Subcutaneous abdominal adipose tissue (tissue), 5 donors: ENCODE measurements around the gene MAMDC2.
"Not testable (repeated sequence)": the region's sequence is repeated elsewhere in the genome, so short reads cannot be mapped to it uniquely, and the experiment has no call there.

Experiments used
- H3K27ac ChIP-seq: one replicate; pipeline ENCODE4 v1.7.0; 2013; ENCODE audit warnings: low read depth, mild to moderate bottlenecking, inconsistent platforms, low read length, moderate library complexity
- H3K27me3 ChIP-seq, 5 donors: one replicate each; pipeline ENCODE4 v1.7.0; 2013; ENCODE audit warnings: low read length in 5 of 5, inconsistent platforms in 1 of 5; ENCODE audit not compliant: control insufficient read depth in 5 of 5, insufficient read depth in 4 of 5
- H3K36me3 ChIP-seq, 5 donors: one replicate each; pipeline ENCODE4 v1.7.0; 2013; ENCODE audit warnings: low read length in 5 of 5; ENCODE audit not compliant: control insufficient read depth in 5 of 5, insufficient read depth in 5 of 5
- H3K4me1 ChIP-seq, 5 donors: one replicate each; pipeline ENCODE4 v1.7.0; 2013; ENCODE audit warnings: low read length in 5 of 5, mild to moderate bottlenecking in 3 of 5, moderate library complexity in 1 of 5; ENCODE audit not compliant: control insufficient read depth in 5 of 5, insufficient read depth in 5 of 5
- H3K4me3 ChIP-seq, 5 donors: one replicate each; pipeline ENCODE4 v1.7.0; 2013; ENCODE audit warnings: low read length in 5 of 5, low read depth in 1 of 5
- H3K9ac ChIP-seq, 5 donors: one replicate each; pipeline ENCODE4 v1.7.0; 2013; ENCODE audit warnings: low read length in 5 of 5, mild to moderate bottlenecking in 4 of 5, moderate library complexity in 3 of 5
- H3K9me3 ChIP-seq, 5 donors: one replicate each; pipeline ENCODE4 v1.7.0; 2013; ENCODE audit warnings: low read length in 5 of 5; ENCODE audit not compliant: control insufficient read depth in 5 of 5
- donor health status: healthy.
- donor health status: healthy.
- donor health status: healthy.
- donor health status: healthy.
- donor health status: healthy.

Gene MAMDC2

DNA sequence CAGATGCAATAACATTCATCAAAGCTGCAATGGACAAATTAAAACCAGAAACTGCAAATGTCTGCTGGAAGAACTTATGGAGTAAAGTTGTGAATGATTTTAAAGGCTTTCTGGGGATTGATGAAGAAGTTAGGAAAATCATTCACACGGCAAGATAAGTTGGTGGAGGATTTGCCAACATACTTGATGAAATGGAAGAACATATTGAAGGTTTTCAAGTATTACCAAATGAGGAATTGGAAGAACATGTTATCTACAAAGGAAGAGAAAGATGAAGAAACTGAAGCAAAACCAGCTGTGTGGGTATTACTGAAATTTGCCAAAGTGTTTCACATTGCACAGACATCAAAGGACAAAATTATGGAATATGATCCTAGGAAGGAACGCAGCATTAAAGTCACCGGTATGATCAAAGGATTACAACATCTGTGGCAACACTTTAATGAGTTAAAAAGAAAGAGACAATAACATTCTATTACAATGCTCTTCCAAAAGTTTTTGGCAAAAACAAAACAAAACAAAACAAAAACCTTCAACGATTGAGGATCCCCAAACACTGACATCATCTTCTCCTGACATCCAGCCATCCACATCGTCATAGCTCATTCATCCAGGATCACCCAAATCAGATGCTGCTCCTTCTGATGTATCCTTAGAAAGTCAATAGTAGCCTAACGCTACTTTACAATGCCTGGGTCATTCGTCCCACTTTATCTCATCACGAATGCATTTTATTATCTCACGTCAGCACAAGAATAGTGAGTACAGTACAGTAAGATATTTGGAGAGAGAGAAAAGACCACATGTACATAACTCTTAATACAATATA, 153.8 kb downstream of the MAMDC2 start:
- Histone ChIP-seq H3K9me3 (peaks cover 0 to 7% (median 0%) of the 10 kb centered on the region in 5 donors), H3K27ac (no peak overlapping the region), H3K9ac (no peak overlapping the region), H3K36me3 (peaks cover 0 to 6% (median 3%) of the 10 kb centered on the region in 5 donors), H3K4me3 (no peak overlapping the region), H3K27me3 (no peaks in the 10 kb centered on the region), H3K4me1 (no peaks in the 10 kb centered on the region)

DNA sequence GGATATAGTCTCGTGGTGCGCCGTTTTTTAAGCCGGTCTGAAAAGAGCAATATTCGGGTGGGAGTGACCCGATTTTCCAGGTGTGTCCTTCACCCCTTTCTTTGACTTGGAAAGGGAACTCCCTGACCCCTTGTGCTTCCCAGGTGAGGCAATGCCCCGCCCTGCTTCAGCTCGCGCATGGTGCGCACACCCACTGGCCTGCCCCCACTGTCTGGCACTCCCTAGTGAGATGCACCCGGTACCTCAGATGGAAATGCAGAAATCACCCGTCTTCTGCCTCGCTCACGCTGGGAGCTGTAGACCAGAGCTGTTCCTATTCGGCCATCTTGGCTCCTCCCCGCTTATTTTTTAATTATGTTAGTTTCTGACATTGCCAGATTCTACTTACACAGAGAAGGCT, 161.1 kb downstream of the MAMDC2 start:
- not testable (repeated sequence) for H3K9ac ChIP-seq, H3K4me3 ChIP-seq, H3K27me3 ChIP-seq, H3K9me3 ChIP-seq, H3K27ac ChIP-seq, H3K36me3 ChIP-seq, H3K4me1 ChIP-seq

DNA sequence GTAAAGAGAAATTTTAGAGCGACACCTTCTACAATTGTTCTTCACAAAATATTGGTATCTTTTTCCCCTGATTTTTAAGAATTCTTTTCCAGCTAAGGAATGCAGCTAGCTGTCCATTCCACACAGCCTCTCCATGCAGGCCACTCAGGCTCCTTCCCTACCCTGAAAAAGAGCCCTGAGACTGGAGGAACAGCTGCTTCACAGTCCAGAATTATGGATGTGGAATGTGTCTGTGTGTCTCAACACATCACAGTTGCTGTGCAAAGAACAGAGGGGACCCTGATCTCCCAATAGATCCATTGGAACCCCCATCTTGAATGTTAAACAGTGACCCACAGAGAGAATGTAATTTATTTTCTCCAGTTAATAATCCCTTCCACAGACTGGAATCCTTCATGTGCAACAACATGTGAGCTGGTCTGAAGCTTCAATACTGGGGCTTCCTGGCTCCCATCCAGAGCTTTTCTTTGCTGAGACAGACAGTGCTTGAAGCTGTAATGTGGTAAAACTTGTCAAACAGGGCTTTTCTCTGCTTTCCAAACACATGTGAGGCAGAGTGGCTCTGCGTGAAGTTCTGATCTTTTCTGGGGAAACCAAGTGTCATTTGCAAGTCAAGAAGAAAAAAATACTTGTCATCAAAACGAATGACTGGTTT, 161.8 kb downstream of the MAMDC2 start:
- H3K36me3 ChIP-seq, result peaks cover 0 to 4% (median 0%) of the 10 kb centered on the region in 5 donors
- H3K4me1 ChIP-seq, result no peaks in the 10 kb centered on the region
- H3K9ac ChIP-seq, result no peak overlapping the region
- no peak overlapping the region for H3K4me3 ChIP-seq
- no peak overlapping the region for H3K27ac ChIP-seq
- no peaks in the 10 kb centered on the region for H3K27me3 ChIP-seq
- H3K9me3 ChIP-seq, result peaks cover 0 to 2% (median 0%) of the 10 kb centered on the region in 5 donors

DNA sequence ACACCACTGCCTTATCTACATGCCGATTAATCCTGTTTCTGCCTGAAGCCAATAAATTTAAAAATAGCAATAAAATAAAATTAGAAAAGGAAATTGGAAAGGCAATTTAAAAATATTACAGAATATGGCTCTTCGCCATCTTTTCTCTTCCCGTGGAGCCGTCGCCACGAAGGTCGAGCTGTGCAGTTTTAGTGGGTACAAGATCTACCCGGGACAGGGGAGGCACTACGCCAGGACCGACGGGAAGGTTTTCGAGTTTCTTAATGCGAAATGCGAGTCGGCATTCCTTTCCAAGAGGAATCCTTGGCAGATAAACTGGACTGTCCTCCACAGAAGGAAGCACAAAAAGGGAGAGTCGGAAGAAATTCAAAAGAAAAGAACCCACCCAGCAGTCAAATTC, 173.4 kb downstream of the MAMDC2 start:
- Histone ChIP-seq H3K9me3 (peaks cover 0 to 6% (median 4%) of the 10 kb centered on the region in 5 donors), H3K36me3 (peaks cover 0 to 24% (median 10%) of the 10 kb centered on the region in 5 donors), H3K4me1 (no peaks in the 10 kb centered on the region), H3K27ac (no peak overlapping the region), H3K4me3 (no peak overlapping the region), H3K9ac (no peak overlapping the region), H3K27me3 (no peaks in the 10 kb centered on the region)

DNA sequence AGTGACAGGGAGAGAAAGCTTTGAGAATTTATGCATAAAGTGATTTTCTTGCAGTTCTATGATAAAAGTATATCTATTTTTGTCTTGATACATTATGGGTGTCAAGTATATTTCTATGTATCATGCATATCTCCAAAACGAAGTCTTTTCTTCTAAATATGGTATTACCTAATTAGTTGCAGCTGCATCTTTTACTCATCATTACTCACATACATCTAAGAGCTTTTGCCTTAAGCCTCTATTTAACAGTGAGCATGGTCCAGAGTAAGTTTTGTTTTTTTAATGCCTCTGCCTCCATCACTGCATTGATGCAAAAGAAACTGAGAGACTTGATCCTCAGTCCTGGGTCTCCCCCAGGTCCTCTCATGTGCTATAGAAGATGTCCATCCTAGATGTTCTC, 175.1 kb downstream of the MAMDC2 start:
- Histone ChIP-seq H3K9me3 (no peaks in the 10 kb centered on the region), H3K36me3 (peaks cover 0 to 23% (median 10%) of the 10 kb centered on the region in 5 donors), H3K4me1 (no peaks in the 10 kb centered on the region), H3K4me3 (no peak overlapping the region), H3K27ac (no peak overlapping the region), H3K27me3 (no peaks in the 10 kb centered on the region), H3K9ac (no peak overlapping the region)

DNA sequence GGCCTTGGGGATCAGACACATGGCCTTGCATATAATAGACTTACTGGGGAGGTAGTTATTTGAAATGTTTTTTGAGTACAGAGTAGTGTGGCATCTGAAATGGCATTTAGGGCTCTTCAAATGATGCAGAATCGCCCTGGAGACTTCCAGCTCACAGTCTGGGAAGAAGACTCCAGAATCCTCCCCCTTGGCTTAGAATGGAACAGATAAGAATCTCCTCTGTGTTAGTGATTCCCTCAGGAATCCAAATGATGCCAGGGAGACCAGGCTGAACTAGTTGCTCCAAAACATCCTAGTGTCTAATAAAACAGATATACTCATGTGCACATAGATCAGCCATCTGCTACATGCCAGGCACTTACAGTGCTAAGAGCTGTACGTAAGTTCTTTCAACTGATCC, 176.6 kb downstream of the MAMDC2 start:
- Histone ChIP-seq H3K4me3 (no peak overlapping the region), H3K4me1 (no peaks in the 10 kb centered on the region), H3K27me3 (no peaks in the 10 kb centered on the region), H3K9ac (no peak overlapping the region), H3K9me3 (no peaks in the 10 kb centered on the region), H3K27ac (no peak overlapping the region), H3K36me3 (peaks cover 0 to 17% (median 7%) of the 10 kb centered on the region in 5 donors)

DNA sequence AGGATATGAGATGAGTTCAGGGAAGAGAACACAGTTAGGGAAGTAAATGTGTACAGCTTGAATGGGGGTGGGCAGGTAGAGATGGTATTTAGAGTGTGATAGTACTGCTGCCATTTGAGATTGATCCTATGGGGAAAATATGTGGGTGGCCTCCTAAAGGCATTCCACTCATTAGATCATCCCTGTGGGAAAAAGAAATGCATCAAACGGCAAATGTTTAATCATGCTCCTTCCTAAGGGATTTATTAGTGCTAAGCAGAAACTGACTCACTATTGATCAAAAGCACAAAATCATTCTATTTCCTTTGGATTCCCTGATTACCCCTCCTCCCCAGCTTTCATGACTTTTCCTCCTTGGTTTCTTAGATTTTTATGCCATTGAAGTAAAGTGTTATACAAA, 178.7 kb downstream of the MAMDC2 start:
- H3K27me3 ChIP-seq, result no peaks in the 10 kb centered on the region
- H3K4me1 ChIP-seq, result no peaks in the 10 kb centered on the region

DNA sequence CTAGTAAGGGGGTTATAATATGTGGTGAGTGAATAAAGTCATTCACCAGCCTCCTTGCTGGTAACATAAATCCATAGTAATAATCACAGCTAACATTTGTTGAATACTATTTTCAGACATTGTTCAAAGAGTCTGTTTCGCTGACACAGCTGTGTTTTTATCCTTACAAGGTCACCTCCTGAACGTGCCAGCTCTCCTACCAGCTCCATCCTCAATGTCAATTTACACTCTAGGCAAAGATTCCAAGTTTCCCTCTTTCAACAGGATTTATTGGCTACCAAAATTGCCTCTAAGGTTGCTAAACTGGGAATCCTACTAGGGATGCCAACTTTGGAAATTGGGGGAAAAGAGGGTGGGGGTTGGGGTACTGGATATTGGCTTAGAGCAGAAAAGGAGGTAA, 184.5 kb downstream of the MAMDC2 start:
- Histone ChIP-seq H3K4me3 (no peak overlapping the region), H3K4me1 (peaks cover 0 to 8% (median 0%) of the 10 kb centered on the region in 5 donors), H3K36me3 (no peaks in the 10 kb centered on the region), H3K27ac (no peak overlapping the region), H3K9ac (no peak overlapping the region), H3K9me3 (no peaks in the 10 kb centered on the region), H3K27me3 (no peaks in the 10 kb centered on the region)

More for the DNA sequence above, 178.7 kb downstream of the MAMDC2 start:
- H3K9me3 ChIP-seq, result no peaks in the 10 kb centered on the region
- no peak overlapping the region for H3K27ac ChIP-seq
- H3K9ac ChIP-seq, result no peak overlapping the region
- H3K36me3 ChIP-seq, result peaks cover 0 to 10% (median 7%) of the 10 kb centered on the region in 5 donors
- no peak overlapping the region for H3K4me3 ChIP-seq

DNA sequence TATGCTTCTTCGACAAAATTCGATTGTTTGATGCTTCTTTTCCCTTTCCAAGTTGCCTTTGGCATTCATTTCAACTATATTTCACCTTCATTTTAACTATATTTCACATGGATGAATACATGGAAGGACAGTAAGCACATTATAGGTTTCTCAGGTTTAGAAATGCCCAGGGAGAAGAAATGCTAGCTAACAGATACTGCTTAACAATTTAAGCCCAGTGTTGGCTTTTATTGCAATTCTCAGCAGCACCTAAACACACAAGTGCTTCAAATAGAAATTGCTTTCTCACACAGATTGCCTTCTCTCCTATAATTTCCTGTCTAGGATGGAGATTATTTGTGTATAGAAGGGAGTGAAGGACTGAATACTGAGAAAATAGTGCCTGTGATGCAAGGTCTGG, 185.0 kb downstream of the MAMDC2 start:
- peak overlapping the region in 1 of 5 donors; percentile 27 for H3K9ac ChIP-seq
- no peak overlapping the region for H3K27ac ChIP-seq
- no peaks in the 10 kb centered on the region for H3K9me3 ChIP-seq
- H3K27me3 ChIP-seq, result no peaks in the 10 kb centered on the region
- H3K4me1 ChIP-seq, result peaks cover 0 to 8% (median 0%) of the 10 kb centered on the region in 5 donors
- H3K36me3 ChIP-seq, result no peaks in the 10 kb centered on the region
- H3K4me3 ChIP-seq, result no peak overlapping the region

DNA sequence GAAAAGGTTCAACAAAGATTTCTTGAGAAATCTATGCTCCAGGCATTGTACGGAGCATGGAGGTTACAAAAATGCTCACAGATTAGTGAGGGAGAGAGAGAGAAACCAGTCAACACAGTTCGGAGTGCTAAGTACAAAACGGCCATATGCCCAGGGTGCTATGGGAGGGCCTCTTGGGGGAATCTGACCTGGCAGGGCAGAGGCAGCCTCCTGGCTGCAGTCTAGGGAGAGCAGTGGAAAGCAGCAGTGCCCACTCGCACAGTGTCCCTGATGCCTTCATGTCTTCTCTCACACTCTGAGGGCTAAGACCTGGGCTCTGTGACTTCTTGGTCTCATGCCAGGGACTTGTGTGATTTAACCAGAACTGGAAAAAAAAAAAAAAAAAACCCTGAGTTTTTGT, 185.4 kb downstream of the MAMDC2 start:
- H3K36me3 ChIP-seq, result no peaks in the 10 kb centered on the region
- peaks cover 0 to 8% (median 0%) of the 10 kb centered on the region in 5 donors for H3K4me1 ChIP-seq
- peak overlapping the region in 2 of 5 donors; percentile 27 to 47 for H3K9ac ChIP-seq
- H3K9me3 ChIP-seq, result no peaks in the 10 kb centered on the region
- no peak overlapping the region for H3K4me3 ChIP-seq
- H3K27ac ChIP-seq, result no peak overlapping the region
- H3K27me3 ChIP-seq, result no peaks in the 10 kb centered on the region
